Keratinocyte (primary cell): Measurements from ENCODE around the gene PIP5K1A. TPM values are rescaled to one million over a fixed set of nuclear protein-coding genes. Genes with fewer than 3 reads are reported as not detected.

ENCODE experiments used
- DNase-seq: peaks from one replicate; pipeline ENCODE4 v3.0.0-alpha.2; 2011; ENCODE audit warnings: low read depth, missing footprints, low spot score
- FAIRE-seq: peaks from 2 replicates; lab custom pipeline; 2011; peaks lifted over from hg19 to GRCh38; lab: Jason Lieb, UNC
- H2AFZ ChIP-seq: 2 replicates; pipeline ENCODE4 v1.6.0; 2012; ENCODE audit warnings: low read length, control low read depth, inconsistent platforms; ENCODE audit not compliant: control insufficient read depth
- H3K27ac ChIP-seq: 2 replicates; pipeline ENCODE4 v1.5.1; 2011; ENCODE audit warnings: low read length; ENCODE audit not compliant: control insufficient read depth, insufficient read depth
- H3K27me3 ChIP-seq: 3 replicates; pipeline ENCODE4 v1.6.0; 2011; ENCODE audit warnings: low read length; ENCODE audit not compliant: control insufficient read depth, insufficient read depth; ENCODE audit errors: extremely low read depth
- H3K36me3 ChIP-seq, 2 experiments: 2 replicates in 1 of 2; 3 replicates in 1 of 2; pipeline ENCODE4 v1.5.1; 2011; ENCODE audit warnings: low read length in 2 of 2, mild to moderate bottlenecking in 1 of 2; ENCODE audit not compliant: control insufficient read depth in 2 of 2, insufficient read depth in 2 of 2; ENCODE audit errors: extremely low read depth in 1 of 2
- H3K4me1 ChIP-seq: 3 replicates; pipeline ENCODE4 v1.5.1; 2011; ENCODE audit warnings: low read length; ENCODE audit not compliant: control insufficient read depth, insufficient read depth; ENCODE audit errors: extremely low read depth
- H3K4me2 ChIP-seq: 3 replicates; pipeline ENCODE4 v1.6.0; 2011; ENCODE audit warnings: low read depth, low read length; ENCODE audit not compliant: control insufficient read depth, insufficient read depth; ENCODE audit errors: extremely low read depth
- H3K4me3 ChIP-seq, 3 experiments: fragments of 200-600 bp in 1 of 3; sonication (generic) in 1 of 3; 2 replicates in 2 of 3; 3 replicates in 1 of 3; pipeline ENCODE4 v1.5.1; 2011 to 2016; ENCODE audit warnings: low read length in 3 of 3, mild to moderate bottlenecking in 3 of 3, control low read depth in 2 of 3, inconsistent platforms in 1 of 3, low read depth in 1 of 3, mixed read lengths in 1 of 3, mixed run types in 1 of 3, moderate library complexity in 1 of 3; ENCODE audit not compliant: control insufficient read depth in 2 of 3, insufficient read depth in 2 of 3; ENCODE audit errors: extremely low read depth in 1 of 3
- H3K79me2 ChIP-seq: 2 replicates; pipeline ENCODE4 v1.6.0; 2012; ENCODE audit warnings: low read length; ENCODE audit not compliant: control insufficient read depth, insufficient read depth
- H3K9ac ChIP-seq: 3 replicates; pipeline ENCODE4 v1.6.0; 2011; ENCODE audit warnings: low read length; ENCODE audit not compliant: control insufficient read depth, insufficient read depth; ENCODE audit errors: extremely low read depth
- H3K9me1 ChIP-seq: 3 replicates; pipeline ENCODE4 v1.6.0; 2011; ENCODE audit warnings: low read length; ENCODE audit not compliant: control insufficient read depth, insufficient read depth; ENCODE audit errors: extremely low read depth
- H3K9me3 ChIP-seq: 2 replicates; pipeline ENCODE4 v1.5.1; 2012; ENCODE audit warnings: low read depth, low read length; ENCODE audit not compliant: control insufficient read depth
- H4K20me1 ChIP-seq: 3 replicates; pipeline ENCODE4 v1.6.0; 2011; ENCODE audit warnings: low read length; ENCODE audit not compliant: control insufficient read depth, insufficient read depth; ENCODE audit errors: extremely low read depth
- EZH2 ChIP-seq: IDR thresholded peaks from one replicate; pipeline ENCODE4 v1.6.1; 2012; ENCODE audit warnings: inconsistent platforms, mild to moderate bottlenecking, low read length, moderate library complexity
- dilution Hi-C: fragments of 300-500 bp; cut with MboI; formaldehyde crosslinking; loops from one replicate; pipeline ENCODE4 v1.7.0; 2020; ENCODE audit warnings: low sequenced_read_pairs; ENCODE audit not compliant: extremely low pct_ligation_motif_present
- polyA plus RNA-seq, 5 experiments: library from polyadenylated mRNA; depleted of rRNA in 3 of 5; stranded (reverse) in 3 of 5; stranded (forward) in 1 of 5; unstranded in 1 of 5; fragments of >200 nt; gene quantifications; 1 replicate in 1 of 5; 2 replicates in 3 of 5; 3 replicates in 1 of 5; pipeline versions ENCODE4 v1.2.1 to v1.2.3, GENCODE V29; 2011 to 2012; ENCODE audit warnings: missing spikeins in 2 of 5, low read depth in 1 of 5, low replicate concordance in 1 of 5
- TF ChIP-seq, protein P1 (sequence below), 3 experiments: IDR thresholded peaks in 1 of 3; conservative IDR thresholded peaks in 1 of 3; optimal IDR thresholded peaks in 1 of 3; 2 replicates in 2 of 3; 3 replicates in 1 of 3; pipeline versions ENCODE3 to v1.5.1; 2011; ENCODE audit warnings: low read length in 3 of 3, mild to moderate bottlenecking in 3 of 3, moderate library complexity in 2 of 3, control low read depth in 1 of 3, inconsistent platforms in 1 of 3; ENCODE audit not compliant: insufficient read depth in 2 of 3; ENCODE audit errors: extremely low read depth in 1 of 3

The PIP5K1A gene
- polyA plus RNA-seq, 1 donor (not counting 4 experiments of a cell fraction or from before 2014, with no cell fraction given) = 124 TPM

DNA sequence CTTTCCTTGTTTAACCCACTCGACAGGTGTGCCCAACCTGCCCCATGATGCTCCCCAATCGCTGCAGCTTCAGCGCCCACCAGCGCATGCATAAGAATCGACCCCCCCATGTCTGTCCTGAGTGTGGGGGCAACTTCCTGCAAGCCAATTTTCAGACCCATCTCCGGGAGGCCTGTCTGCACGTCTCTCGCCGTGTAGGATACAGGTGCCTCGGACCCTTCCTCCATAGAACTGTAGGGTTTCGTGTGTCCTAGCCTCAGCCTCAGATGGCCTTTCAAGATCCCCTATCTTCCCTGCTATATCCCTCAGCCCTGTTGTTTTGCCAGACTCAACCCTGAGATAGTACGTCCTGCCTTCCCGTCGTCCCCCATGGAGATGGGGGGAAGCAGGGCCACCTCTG is 90.2 kb downstream of the PIP5K1A start:
- Histone ChIP-seq H3K4me1 (peaks cover 5% of the 10 kb centered on the region), H3K9me1 (no peaks in the 10 kb centered on the region), H3K79me2 (peaks cover 22% of the 10 kb centered on the region), H3K27me3 (no peaks in the 10 kb centered on the region), H2AFZ (no peak overlapping the region), H3K9me3 (no peaks in the 10 kb centered on the region), H4K20me1 (no peaks in the 10 kb centered on the region), H3K27ac (no peak overlapping the region), H3K4me3 (no peak overlapping the region), H3K36me3 (peaks cover 17 to 45% of the 10 kb centered on the region in 2 experiments), H3K9ac (no peak overlapping the region), H3K4me2 (no peak overlapping the region)
- no peak for TF ChIP-seq EZH2
- TF ChIP-seq, protein P1, sequence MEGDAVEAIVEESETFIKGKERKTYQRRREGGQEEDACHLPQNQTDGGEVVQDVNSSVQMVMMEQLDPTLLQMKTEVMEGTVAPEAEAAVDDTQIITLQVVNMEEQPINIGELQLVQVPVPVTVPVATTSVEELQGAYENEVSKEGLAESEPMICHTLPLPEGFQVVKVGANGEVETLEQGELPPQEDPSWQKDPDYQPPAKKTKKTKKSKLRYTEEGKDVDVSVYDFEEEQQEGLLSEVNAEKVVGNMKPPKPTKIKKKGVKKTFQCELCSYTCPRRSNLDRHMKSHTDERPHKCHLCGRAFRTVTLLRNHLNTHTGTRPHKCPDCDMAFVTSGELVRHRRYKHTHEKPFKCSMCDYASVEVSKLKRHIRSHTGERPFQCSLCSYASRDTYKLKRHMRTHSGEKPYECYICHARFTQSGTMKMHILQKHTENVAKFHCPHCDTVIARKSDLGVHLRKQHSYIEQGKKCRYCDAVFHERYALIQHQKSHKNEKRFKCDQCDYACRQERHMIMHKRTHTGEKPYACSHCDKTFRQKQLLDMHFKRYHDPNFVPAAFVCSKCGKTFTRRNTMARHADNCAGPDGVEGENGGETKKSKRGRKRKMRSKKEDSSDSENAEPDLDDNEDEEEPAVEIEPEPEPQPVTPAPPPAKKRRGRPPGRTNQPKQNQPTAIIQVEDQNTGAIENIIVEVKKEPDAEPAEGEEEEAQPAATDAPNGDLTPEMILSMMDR (optimal IDR thresholded peaks at IDR 0.05 in 1 of 3, IDR thresholded peaks at IDR 0.05 in 1 of 3, conservative IDR thresholded peaks at IDR 0.05 in 1 of 3; ENCODE audit: extremely low read depth in 1 of 3, insufficient read depth in 2 of 3, low read length in 3 of 3) = no peak
- no peak for DNase-seq
- dilution Hi-C loops = no loop called here
- FAIRE-seq = no peak

DNA sequence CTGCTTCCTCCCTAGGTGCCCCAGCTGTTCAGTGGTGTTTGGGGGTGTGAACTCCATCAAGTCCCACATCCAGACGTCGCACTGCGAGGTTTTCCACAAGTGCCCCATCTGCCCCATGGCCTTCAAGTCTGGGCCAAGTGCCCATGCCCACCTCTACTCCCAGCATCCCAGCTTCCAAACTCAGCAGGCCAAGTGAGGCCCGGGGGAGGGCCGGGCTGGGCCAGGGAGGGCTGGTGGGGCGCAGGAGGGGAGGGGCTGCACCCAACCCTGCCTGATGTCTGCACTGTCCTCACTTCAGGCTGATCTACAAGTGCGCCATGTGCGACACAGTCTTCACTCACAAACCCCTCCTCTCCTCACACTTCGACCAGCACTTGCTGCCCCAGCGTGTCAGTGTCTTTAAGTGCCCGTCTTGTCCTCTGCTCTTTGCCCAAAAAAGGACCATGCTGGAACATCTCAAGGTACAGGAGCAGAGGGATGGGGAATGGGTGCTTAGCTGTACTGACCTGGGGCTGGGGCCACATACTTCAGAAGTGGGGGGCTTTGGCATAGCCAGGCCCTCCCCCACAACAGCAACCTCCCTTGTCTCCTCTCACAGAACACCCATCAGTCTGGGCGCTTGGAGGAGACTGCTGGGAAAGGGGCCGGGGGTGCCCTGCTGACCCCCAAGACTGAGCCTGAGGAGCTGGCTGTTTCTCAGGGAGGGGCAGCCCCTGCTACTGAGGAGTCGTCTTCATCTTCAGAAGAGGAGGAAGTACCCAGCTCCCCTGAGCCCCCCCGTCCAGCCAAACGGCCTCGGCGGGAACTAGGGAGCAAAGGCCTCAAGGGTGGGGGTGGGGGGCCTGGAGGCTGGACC is 91.0 kb downstream of the PIP5K1A start:
- H2AFZ ChIP-seq = no peak overlapping the region
- no peaks in the 10 kb centered on the region for H3K4me1 ChIP-seq
- TF ChIP-seq EZH2 = no peak
- no peak for DNase-seq
- H3K4me3 ChIP-seq = no peak overlapping the region
- peaks cover 14% of the 10 kb centered on the region for H3K79me2 ChIP-seq
- no peak overlapping the region for H3K9ac ChIP-seq
- no peaks in the 10 kb centered on the region for H4K20me1 ChIP-seq
- H3K9me1 ChIP-seq = no peaks in the 10 kb centered on the region
- no peak overlapping the region for H3K27ac ChIP-seq
- H3K36me3 ChIP-seq = peaks cover 22 to 50% of the 10 kb centered on the region in 2 experiments
- dilution Hi-C loops = no loop called here
- H3K27me3 ChIP-seq = no peaks in the 10 kb centered on the region
- H3K9me3 ChIP-seq = no peaks in the 10 kb centered on the region
- FAIRE-seq = no peak
- H3K4me2 ChIP-seq = no peak overlapping the region
